Astrocyte (in vitro differentiated cells and primary cell): ENCODE data around the gene TLL2. TPM values are rescaled to one million over a fixed set of nuclear protein-coding genes. Genes with fewer than 3 reads are reported as not detected.

ENCODE experiments used
- DNase-seq: peaks from one replicate; pipeline ENCODE4 v3.0.0-alpha.2; 2010; ENCODE audit warnings: low read depth
- FAIRE-seq: peaks from 2 replicates; lab custom pipeline; 2011; peaks lifted over from hg19 to GRCh38; lab: Jason Lieb, UNC
- H2AFZ ChIP-seq: 2 replicates; pipeline ENCODE4 v1.6.0; 2012; ENCODE audit warnings: low read depth, low read length, inconsistent platforms
- H3K27ac ChIP-seq: 2 replicates; pipeline ENCODE4 v1.5.1; 2011; ENCODE audit warnings: low read depth, low read length, inconsistent platforms
- H3K27me3 ChIP-seq: 2 replicates; pipeline ENCODE4 v1.6.0; 2011; ENCODE audit warnings: low read length, inconsistent platforms; ENCODE audit not compliant: insufficient read depth
- H3K36me3 ChIP-seq: 2 replicates; pipeline ENCODE4 v1.5.1; 2011; ENCODE audit warnings: low read length, inconsistent platforms; ENCODE audit not compliant: insufficient read depth
- H3K4me1 ChIP-seq: 2 replicates; pipeline ENCODE4 v1.5.1; 2011; ENCODE audit warnings: low read length, inconsistent platforms; ENCODE audit not compliant: insufficient read depth
- H3K4me2 ChIP-seq: 2 replicates; pipeline ENCODE4 v1.6.0; 2012; ENCODE audit warnings: low read length, inconsistent platforms
- H3K4me3 ChIP-seq: 2 replicates; pipeline ENCODE4 v1.5.1; 2011; ENCODE audit warnings: low read depth, mild to moderate bottlenecking, low read length, inconsistent platforms; ENCODE audit not compliant: insufficient read depth
- H3K79me2 ChIP-seq: 2 replicates; pipeline ENCODE4 v1.6.0; 2012; ENCODE audit warnings: mild to moderate bottlenecking, low read length, inconsistent platforms; ENCODE audit not compliant: insufficient read depth
- H3K9ac ChIP-seq: 2 replicates; pipeline ENCODE4 v1.6.0; 2012; ENCODE audit warnings: mild to moderate bottlenecking, low read length, inconsistent platforms
- H3K9me3 ChIP-seq: 2 replicates; pipeline ENCODE4 v1.5.1; 2012; ENCODE audit warnings: low read depth, mild to moderate bottlenecking, low read length, inconsistent platforms; ENCODE audit not compliant: insufficient read depth
- H4K20me1 ChIP-seq: 2 replicates; pipeline ENCODE4 v1.6.0; 2012; ENCODE audit warnings: low read length, inconsistent platforms; ENCODE audit not compliant: insufficient read depth
- H3K27ac Mint-ChIP-seq: one replicate; pipeline ENCODE4 v1.8.0; 2021; ENCODE audit warnings: mild to moderate bottlenecking, mixed read lengths; ENCODE audit not compliant: unreplicated experiment
- H3K27me3 Mint-ChIP-seq: one replicate; pipeline ENCODE4 v1.8.0; 2021; ENCODE audit warnings: low read depth, mixed read lengths; ENCODE audit not compliant: unreplicated experiment
- H3K36me3 Mint-ChIP-seq: one replicate; pipeline ENCODE4 v1.8.0; 2021; ENCODE audit warnings: low read depth, mixed read lengths; ENCODE audit not compliant: unreplicated experiment
- H3K4me1 Mint-ChIP-seq: one replicate; pipeline ENCODE4 v1.8.0; 2021; ENCODE audit warnings: low read depth, mixed read lengths; ENCODE audit not compliant: unreplicated experiment
- H3K4me3 Mint-ChIP-seq: one replicate; pipeline ENCODE4 v1.8.0; 2021; ENCODE audit warnings: mild to moderate bottlenecking, moderate library complexity, mixed read lengths; ENCODE audit not compliant: unreplicated experiment
- H3K9me3 Mint-ChIP-seq: one replicate; pipeline ENCODE4 v1.8.0; 2021; ENCODE audit warnings: mild to moderate bottlenecking, mixed read lengths; ENCODE audit not compliant: unreplicated experiment
- CTCF ChIP-seq: IDR thresholded peaks from 2 replicates; pipeline ENCODE4 v1.5.1; 2011; ENCODE audit warnings: low read depth, mild to moderate bottlenecking, inconsistent platforms, low read length, moderate library complexity; ENCODE audit not compliant: insufficient read depth
- EZH2 ChIP-seq: IDR thresholded peaks from 2 replicates; pipeline ENCODE4 v1.6.1; 2012; ENCODE audit warnings: mild to moderate bottlenecking, low read length, inconsistent platforms; ENCODE audit not compliant: insufficient read depth
- total RNA-seq: library from RNA; stranded (reverse); gene quantifications from 2 replicates; pipeline ENCODE4 v1.2.1, GENCODE V29; 2021

TLL2 gene
- total RNA-seq, 1 donor from 2014 or later, result 7.6 TPM

DNA sequence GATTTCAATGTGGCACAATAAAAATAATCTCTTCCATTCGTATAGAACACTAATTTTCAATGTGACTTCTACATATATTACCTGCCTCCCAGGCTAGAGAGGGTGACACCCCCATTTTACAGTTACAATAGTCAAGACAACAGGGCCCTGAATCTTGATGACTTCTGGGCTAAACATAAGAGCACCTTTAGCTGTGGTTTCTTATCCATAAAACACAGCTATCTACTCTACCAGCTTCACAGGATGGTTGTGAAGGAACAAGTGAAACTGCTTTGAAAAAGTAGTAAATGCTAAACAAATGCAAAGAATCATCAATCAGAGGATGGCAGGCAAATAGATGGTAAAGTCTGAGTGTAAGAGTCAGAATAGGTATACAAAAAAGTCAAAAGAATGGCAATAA, 3.6 kb upstream of the TLL2 start:
- Mint-ChIP-seq H3K27me3 (no peaks in the 10 kb centered on the region), H3K4me3 (no peak overlapping the region), H3K27ac (no peak overlapping the region), H3K9me3 (no peaks in the 10 kb centered on the region), H3K36me3 (peaks cover 4% of the 10 kb centered on the region), H3K4me1 (no peaks in the 10 kb centered on the region)
- peaks cover 10% of the 10 kb centered on the region for H3K4me1 ChIP-seq
- H3K4me2 ChIP-seq, result no peak overlapping the region
- DNase-seq (no peak), FAIRE-seq (no peak)
- H3K9ac ChIP-seq, result no peak overlapping the region
- H2AFZ ChIP-seq, result no peak overlapping the region
- no peaks in the 10 kb centered on the region for H3K79me2 ChIP-seq
- H3K4me3 ChIP-seq, result no peak overlapping the region
- peaks cover 20% of the 10 kb centered on the region for H3K36me3 ChIP-seq
- TF ChIP-seq EZH2, result no peak
- TF ChIP-seq CTCF, result no peak
- H3K27ac ChIP-seq, result no peak overlapping the region
- peaks cover 13% of the 10 kb centered on the region for H4K20me1 ChIP-seq
- peaks cover 2% of the 10 kb centered on the region for H3K27me3 ChIP-seq
- H3K9me3 ChIP-seq, result no peaks in the 10 kb centered on the region

GRCh38 chr10:96516337-96516736, 2.6 kb upstream of the TLL2 start:
- Histone ChIP-seq H2AFZ (no peak overlapping the region), H3K9me3 (no peaks in the 10 kb centered on the region), H3K9ac (no peak overlapping the region), H3K4me1 (peaks cover 16% of the 10 kb centered on the region), H3K4me3 (no peak overlapping the region), H3K27ac (no peak overlapping the region), H4K20me1 (peaks cover 22% of the 10 kb centered on the region), H3K36me3 (peaks cover 14% of the 10 kb centered on the region), H3K79me2 (no peaks in the 10 kb centered on the region), H3K4me2 (no peak overlapping the region), H3K27me3 (peaks cover 6% of the 10 kb centered on the region)
- TF ChIP-seq EZH2 (no peak), CTCF (no peak)
- Mint-ChIP-seq H3K4me1 (peaks cover 9% of the 10 kb centered on the region), H3K4me3 (peak overlapping the region; percentile 45), H3K9me3 (no peaks in the 10 kb centered on the region), H3K27ac (peak overlapping the region; percentile 13), H3K27me3 (peaks cover 1% of the 10 kb centered on the region), H3K36me3 (peaks cover 4% of the 10 kb centered on the region)
- no peak for FAIRE-seq
- no peak for DNase-seq

- peaks cover 30% of the 10 kb centered on the region for H3K4me1 Mint-ChIP-seq
- DNase-seq (no peak), FAIRE-seq (no peak)
- no peaks in the 10 kb centered on the region for H3K9me3 Mint-ChIP-seq
- peak overlapping the region; percentile 16 for H2AFZ ChIP-seq
- H3K79me2 ChIP-seq, result no peaks in the 10 kb centered on the region
- H3K36me3 ChIP-seq, result peaks cover 3% of the 10 kb centered on the region
- peaks cover 29% of the 10 kb centered on the region for H3K4me1 ChIP-seq
- no peaks in the 10 kb centered on the region for H3K9me3 ChIP-seq
- TF ChIP-seq CTCF (no peak), EZH2 (no peak)
- peak overlapping the region; percentile 74 for H3K4me3 Mint-ChIP-seq
- H3K4me2 ChIP-seq, result peak overlapping the region; percentile 90
- no peak overlapping the region for H3K27ac ChIP-seq
- H3K27ac Mint-ChIP-seq, result no peak overlapping the region
- H3K27me3 ChIP-seq, result peaks cover 6% of the 10 kb centered on the region
- H3K9ac ChIP-seq, result peak overlapping the region; percentile 43
- H3K36me3 Mint-ChIP-seq, result no peaks in the 10 kb centered on the region
- peaks cover 20% of the 10 kb centered on the region for H4K20me1 ChIP-seq
- H3K4me3 ChIP-seq, result peak overlapping the region; percentile 54
- peaks cover 1% of the 10 kb centered on the region for H3K27me3 Mint-ChIP-seq
Observed at GRCh38 chr10:96513305-96513697, 425 bp downstream of the TLL2 start.
